HL-60 (cell line): ENCODE data around the gene LRRC55.

Experiments
- DNase-seq, 2 experiments: peaks; one replicate each; pipeline ENCODE4 v3.0.0-alpha.2; 2010 to 2020; ENCODE audit warnings: low read depth in 1 of 2, low spot score in 1 of 2
- H3K27ac ChIP-seq: fragments of 250-450 bp; sonication (Bioruptor Pico); replicated peaks from 2 replicates; pipeline ENCODE4 v1.5.1; 2020; ENCODE audit warnings: mild to moderate bottlenecking, moderate library complexity
- H3K27me3 ChIP-seq: fragments of 250-450 bp; sonication (Bioruptor Pico); 2 replicates; pipeline ENCODE4 v1.5.1; 2021; ENCODE audit warnings: mild to moderate bottlenecking, moderate library complexity; ENCODE audit not compliant: insufficient read depth, poor library complexity, severe bottlenecking
- H3K4me3 ChIP-seq: replicated peaks from 2 replicates; pipeline ENCODE4 v1.5.1; 2011; ENCODE audit warnings: mild to moderate bottlenecking, control low read depth, low read length; ENCODE audit not compliant: insufficient read depth
- CTCF ChIP-seq: IDR thresholded peaks from one replicate; pipeline ENCODE4 v1.5.1; 2011; ENCODE audit warnings: low read length, control low read depth, inconsistent platforms; ENCODE audit not compliant: insufficient read depth
- GABPA ChIP-seq: IDR thresholded peaks from 2 replicates; pipeline ENCODE4 v1.6.1; 2012; ENCODE audit warnings: low read depth
- POLR2AphosphoS5 ChIP-seq: IDR thresholded peaks from 2 replicates; pipeline ENCODE4 v1.6.1; 2012; ENCODE audit warnings: low read depth
- SPI1 ChIP-seq: IDR thresholded peaks from 2 replicates; pipeline ENCODE4 v1.6.1; 2012; ENCODE audit warnings: low read depth, mild to moderate bottlenecking, borderline replicate concordance
- TF ChIP-seq, protein P1 (sequence below): IDR thresholded peaks from 2 replicates; pipeline ENCODE4 v1.6.1; 2012; ENCODE audit warnings: low read depth; ENCODE audit not compliant: insufficient replicate concordance

Gene LRRC55

GRCh38 chr11:57237204-57237681 is 55.5 kb downstream of the LRRC55 start, which contains the start of gene APLNR:
TSS of gene APLNR (minus strand) at chr11:57237250. CDS start at chr11:57237004, 246 bp downstream.
- no peak within 1 kb of the TSS for H3K4me3 ChIP-seq
- H3K27me3 ChIP-seq, result peaks cover 29% of the 10 kb centered on the region
- TF ChIP-seq POLR2AphosphoS5 (no peak), SPI1 (no peak), CTCF (no peak), GABPA (no peak)
- TF ChIP-seq, protein P1, sequence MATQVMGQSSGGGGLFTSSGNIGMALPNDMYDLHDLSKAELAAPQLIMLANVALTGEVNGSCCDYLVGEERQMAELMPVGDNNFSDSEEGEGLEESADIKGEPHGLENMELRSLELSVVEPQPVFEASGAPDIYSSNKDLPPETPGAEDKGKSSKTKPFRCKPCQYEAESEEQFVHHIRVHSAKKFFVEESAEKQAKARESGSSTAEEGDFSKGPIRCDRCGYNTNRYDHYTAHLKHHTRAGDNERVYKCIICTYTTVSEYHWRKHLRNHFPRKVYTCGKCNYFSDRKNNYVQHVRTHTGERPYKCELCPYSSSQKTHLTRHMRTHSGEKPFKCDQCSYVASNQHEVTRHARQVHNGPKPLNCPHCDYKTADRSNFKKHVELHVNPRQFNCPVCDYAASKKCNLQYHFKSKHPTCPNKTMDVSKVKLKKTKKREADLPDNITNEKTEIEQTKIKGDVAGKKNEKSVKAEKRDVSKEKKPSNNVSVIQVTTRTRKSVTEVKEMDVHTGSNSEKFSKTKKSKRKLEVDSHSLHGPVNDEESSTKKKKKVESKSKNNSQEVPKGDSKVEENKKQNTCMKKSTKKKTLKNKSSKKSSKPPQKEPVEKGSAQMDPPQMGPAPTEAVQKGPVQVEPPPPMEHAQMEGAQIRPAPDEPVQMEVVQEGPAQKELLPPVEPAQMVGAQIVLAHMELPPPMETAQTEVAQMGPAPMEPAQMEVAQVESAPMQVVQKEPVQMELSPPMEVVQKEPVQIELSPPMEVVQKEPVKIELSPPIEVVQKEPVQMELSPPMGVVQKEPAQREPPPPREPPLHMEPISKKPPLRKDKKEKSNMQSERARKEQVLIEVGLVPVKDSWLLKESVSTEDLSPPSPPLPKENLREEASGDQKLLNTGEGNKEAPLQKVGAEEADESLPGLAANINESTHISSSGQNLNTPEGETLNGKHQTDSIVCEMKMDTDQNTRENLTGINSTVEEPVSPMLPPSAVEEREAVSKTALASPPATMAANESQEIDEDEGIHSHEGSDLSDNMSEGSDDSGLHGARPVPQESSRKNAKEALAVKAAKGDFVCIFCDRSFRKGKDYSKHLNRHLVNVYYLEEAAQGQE, result no peak
- no peak for DNase-seq
- H3K27ac ChIP-seq, result no peak within 1 kb of the TSS

- TF ChIP-seq GABPA, result no peak
- no peak for TF ChIP-seq CTCF
- no peak for TF ChIP-seq SPI1
- TF ChIP-seq, protein P1, result no peak
- TF ChIP-seq POLR2AphosphoS5, result no peak
- DNase-seq, result no peak
- Histone ChIP-seq H3K4me3 (no peak overlapping the region), H3K27me3 (peaks cover 16% of the 10 kb centered on the region), H3K27ac (no peak overlapping the region)
Observed at GRCh38 chr11:57239348-57239747, 57.6 kb downstream of the LRRC55 start.

DNA sequence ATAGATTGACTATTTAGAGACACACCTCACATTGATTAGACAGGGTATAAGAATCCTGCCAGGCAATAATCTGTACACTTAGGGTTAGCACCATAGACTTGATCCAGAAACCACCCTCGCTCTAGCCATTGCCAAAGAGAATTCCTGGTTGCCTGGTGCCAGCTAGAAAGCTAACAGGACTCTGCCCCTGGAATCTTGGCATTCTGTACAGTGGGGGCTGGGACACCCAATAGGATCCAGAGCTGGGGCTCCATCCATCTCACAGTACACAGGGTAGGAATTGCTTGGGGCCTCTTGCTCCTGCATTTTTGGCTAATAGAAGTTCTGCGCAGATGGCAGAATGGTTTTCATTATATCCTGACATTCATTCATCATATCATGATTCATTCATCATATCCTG is 58.3 kb downstream of the LRRC55 start:
- no peak for DNase-seq
- no peak overlapping the region for H3K4me3 ChIP-seq
- peaks cover 11% of the 10 kb centered on the region for H3K27me3 ChIP-seq
- H3K27ac ChIP-seq, result no peak overlapping the region
- TF ChIP-seq GABPA (no peak), CTCF (no peak), SPI1 (no peak), POLR2AphosphoS5 (no peak)
- TF ChIP-seq, protein P1, result no peak
